Ovary (tissue), 9 donors: ENCODE measurements around the gene TGFBR1. TPM values are rescaled to one million over a fixed set of nuclear protein-coding genes. Genes with fewer than 3 reads are reported as not detected.

Experiments
- DNase-seq, 5 donors: peaks; one replicate each; pipeline ENCODE4 v3.0.0-alpha.2; 2019 to 2020
- H3K27ac ChIP-seq, 2 donors: fragments of 200-600 bp; one replicate each; pipeline versions ENCODE4 v1.5.1 to v1.8.0; 2019 to 2022
- H3K27me3 ChIP-seq: fragments of 200-600 bp; one replicate; pipeline ENCODE4 v1.8.0; 2022
- H3K36me3 ChIP-seq: fragments of 200-600 bp; sonication (generic); one replicate; pipeline ENCODE4 v1.5.1; 2019
- H3K4me1 ChIP-seq: one replicate; pipeline ENCODE4 v1.8.1; 2013; ENCODE audit warnings: mild to moderate bottlenecking, moderate library complexity; ENCODE audit not compliant: insufficient read depth
- H3K4me3 ChIP-seq: fragments of 200-600 bp; sonication (generic); one replicate; pipeline ENCODE4 v1.5.1; 2017
- H3K9me3 ChIP-seq, 2 donors: fragments of 200-600 bp in 1 of 2; sonication (generic) in 1 of 2; one replicate each; pipeline versions ENCODE4 v1.5.1 to v1.8.1; 2013 to 2019; ENCODE audit warnings: mild to moderate bottlenecking in 1 of 2, moderate library complexity in 1 of 2
- CTCF ChIP-seq, 3 donors: fragments of 450-650 bp in 2 of 3; fragments of 200-600 bp in 1 of 3; IDR thresholded peaks; one replicate each; pipeline versions ENCODE4 v1.5.1 to v1.8.0; 2016 to 2022; ENCODE audit warnings: antibody characterized with exemption in 3 of 3, mild to moderate bottlenecking in 1 of 3
- EP300 ChIP-seq: sonication (generic); formaldehyde crosslinking; IDR thresholded peaks from one replicate; pipeline ENCODE4 v1.6.1; 2017; ENCODE audit warnings: antibody characterized with exemption
- POLR2A ChIP-seq: fragments of 450-650 bp; IDR thresholded peaks from one replicate; pipeline ENCODE4 v1.6.1; 2017; ENCODE audit warnings: antibody characterized with exemption, mild to moderate bottlenecking, moderate library complexity
- WGBS, 3 donors: extraction: QIAGEN DNeasy Blood & Tissue Kit in 1 of 3; methylation state at CpG; one replicate each; pipeline versions ENCODE4 v1.1.5 to v1.1.7; 2013 to 2017; 5-methylcytosine and 5-hydroxymethylcytosine counted together
- intact Hi-C, 4 donors: fragments of 100-400 bp; cut with DNase I; formaldehyde crosslinking; loops; one replicate each; pipeline versions ENCODE4 v1.11.0 to v1.15.1; 2022 to 2023
- polyA plus RNA-seq, 2 donors: library from polyadenylated mRNA; stranded (reverse); fragments of 200-250 nt in 1 of 2; fragments of 350-450 nt in 1 of 2; fragmentation: Illumina TruSeq in 1 of 2; extraction: RNeasy Lipid Tissue Mini Kit (QIAGEN cat#74804) in 1 of 2; gene quantifications; one replicate each; pipeline ENCODE4 v1.2.3, GENCODE V29; 2013 to 2014
- total RNA-seq, 7 donors: library from RNA; depleted of rRNA in 2 of 7; stranded (reverse); fragments of >200 nt in 2 of 7; fragmentation: NEBNext Ultra II Directional in 3 of 7; extraction: Animal tissue kit (Norgen Biotek cat#: 25700) in 3 of 7; gene quantifications; one replicate each; pipeline versions ENCODE4 v1.1.0 to v1.2.4, GENCODE V29; 2016 to 2023
- donor health status: DM: no; HTN: no; CAD: no; lungs with moderate emphysema.
- donor health status: DM: no; HTN: no; CAD: no.
- donor health status: Bipolar disorder and iron deficiency.
- donor health status: DM: yes; HTN: yes; CAD: no.
- donor health status: DM: no; HTN: no; CAD: no.
- donor health status: DM: yes; HTN: yes; CAD: no.

TGFBR1 gene
- total and polyA plus RNA-seq, 9 donors, result 12.5 to 55.9 (median 38.3) TPM

GRCh38 chr9:99079542-99079941, 25.4 kb upstream of the TGFBR1 start:
- no peaks in the 10 kb centered on the region for H3K27me3 ChIP-seq
- no peaks in the 10 kb centered on the region for H3K9me3 ChIP-seq
- H3K36me3 ChIP-seq, result no peaks in the 10 kb centered on the region
- H3K27ac ChIP-seq, result no peak overlapping the region
- DNase-seq, result no peak
- H3K4me3 ChIP-seq, result no peak overlapping the region
- no peak for TF ChIP-seq CTCF (IDR thresholded peaks at IDR 0.05)
- H3K4me1 ChIP-seq, result no peaks in the 10 kb centered on the region
- intact Hi-C loops, result no loop called here
- WGBS, 3 donors, result 70 to 85% (median 75%) methylated on average over 3 of the region's 3 CpGs

- Histone ChIP-seq H3K9me3 (no peaks in the 10 kb centered on the region), H3K4me3 (no peak overlapping the region), H3K27ac (no peak overlapping the region), H3K4me1 (no peaks in the 10 kb centered on the region), H3K27me3 (no peaks in the 10 kb centered on the region), H3K36me3 (no peaks in the 10 kb centered on the region)
- intact Hi-C loops, result no loop called here
- TF ChIP-seq POLR2A, result no peak
- no peak for TF ChIP-seq CTCF (IDR thresholded peaks at IDR 0.05)
- TF ChIP-seq EP300, result no peak
- 18 to 30% (median 24%) methylated on average over 6 of the region's 6 CpGs for WGBS, 3 donors
- DNase-seq, result no peak
These were observed 21.9 kb upstream of the TGFBR1 start for GRCh38 chr9:99083051-99083450.

GRCh38 chr9:99085949-99086948, 18.7 kb upstream of the TGFBR1 start:
- Histone ChIP-seq H3K9me3 (no peaks in the 10 kb centered on the region), H3K4me3 (no peak overlapping the region), H3K27me3 (no peaks in the 10 kb centered on the region), H3K36me3 (no peaks in the 10 kb centered on the region), H3K4me1 (no peaks in the 10 kb centered on the region), H3K27ac (no peak overlapping the region)
- no peak for TF ChIP-seq CTCF (IDR thresholded peaks at IDR 0.05)
- TF ChIP-seq EP300, result no peak
- TF ChIP-seq POLR2A, result no peak
- WGBS, 3 donors, result 46 to 49% (median 46%) methylated on average over 12 of the region's 12 CpGs
- intact Hi-C loops, result no loop called here
- no peak for DNase-seq

- no peaks in the 10 kb centered on the region for H3K9me3 ChIP-seq
- H3K4me3 ChIP-seq, result no peak overlapping the region
- no peaks in the 10 kb centered on the region for H3K36me3 ChIP-seq
- no peak for TF ChIP-seq EP300
- no peak for TF ChIP-seq CTCF (IDR thresholded peaks at IDR 0.05)
- no peak for TF ChIP-seq POLR2A
- no peaks in the 10 kb centered on the region for H3K4me1 ChIP-seq
- H3K27ac ChIP-seq, result no peak overlapping the region
- DNase-seq, result no peak
- H3K27me3 ChIP-seq, result no peaks in the 10 kb centered on the region
- intact Hi-C loops, result no loop called here
- WGBS, 3 donors, result 95 to 99% (median 96%) methylated on average over 3 of the region's 3 CpGs
These were observed 17.5 kb upstream of the TGFBR1 start for GRCh38 chr9:99087462-99087861.
